ENCODE data around the gene IKBKE.

Gene IKBKE

DNA sequence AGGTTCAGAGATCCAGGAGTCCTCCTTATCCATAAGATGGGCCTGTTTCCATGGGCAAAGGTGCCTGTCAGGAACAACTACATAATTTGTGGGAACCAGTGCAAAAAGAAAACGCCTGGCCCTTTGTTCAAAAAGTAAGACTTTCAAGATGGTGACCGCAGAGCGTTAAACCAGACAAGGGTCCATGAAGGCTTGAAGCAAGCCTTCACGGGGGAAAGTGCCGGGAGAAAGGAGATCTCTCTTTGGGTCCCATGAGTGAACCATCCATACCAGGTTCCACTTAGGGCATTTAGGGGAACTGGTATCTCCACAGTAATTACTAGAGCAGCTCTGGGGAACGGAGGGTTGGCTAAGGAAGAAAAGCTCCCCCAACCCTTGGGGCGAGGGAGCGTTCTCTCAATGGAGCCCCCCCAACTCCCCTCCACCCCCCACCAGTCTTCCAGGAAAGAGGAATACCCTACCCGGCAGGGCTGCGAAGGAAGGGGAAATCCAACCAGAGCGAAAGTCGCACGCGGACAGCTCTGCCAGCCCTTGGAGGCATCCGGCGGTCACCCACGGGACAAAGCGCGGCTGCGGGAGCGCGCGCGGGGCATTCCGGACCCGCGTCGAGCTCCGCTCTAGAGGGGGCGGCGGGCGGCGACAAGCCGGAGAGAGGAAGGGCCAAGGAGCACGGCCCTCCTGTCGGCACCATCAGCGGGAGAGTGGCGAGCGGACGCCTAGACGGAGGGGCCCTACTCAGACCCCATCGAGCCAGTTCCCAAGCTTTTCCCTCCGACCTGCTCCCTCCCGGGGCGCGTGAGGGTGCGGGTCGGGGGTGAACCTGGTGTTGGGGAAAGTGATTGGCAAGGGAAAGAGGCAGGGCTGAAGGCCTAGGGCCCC is 36.4 kb downstream of the IKBKE start:
- no peak for FAIRE-seq
- no peak for DNase-seq (ENCODE audit: insufficient read length, low spot score)
- TF ChIP-seq TAF1 (IDR thresholded peaks at IDR 0.05; ENCODE audit: low read depth, low read length) (no peak), POLR2AphosphoS5 (IDR thresholded peaks at IDR 0.05; ENCODE audit: low read depth, low read length) (no peak), SPI1 (IDR thresholded peaks at IDR 0.05; ENCODE audit: low read depth, low read length) (no peak), PAX5 (IDR thresholded peaks at IDR 0.05; ENCODE audit: insufficient read depth, low read length, severe bottlenecking) (no peak), POU2F2 (IDR thresholded peaks at IDR 0.05; ENCODE audit: low read depth, low read length) (no peak), POLR2A (IDR thresholded peaks at IDR 0.05; ENCODE audit: low read depth, low read length) (no peak)

DNA sequence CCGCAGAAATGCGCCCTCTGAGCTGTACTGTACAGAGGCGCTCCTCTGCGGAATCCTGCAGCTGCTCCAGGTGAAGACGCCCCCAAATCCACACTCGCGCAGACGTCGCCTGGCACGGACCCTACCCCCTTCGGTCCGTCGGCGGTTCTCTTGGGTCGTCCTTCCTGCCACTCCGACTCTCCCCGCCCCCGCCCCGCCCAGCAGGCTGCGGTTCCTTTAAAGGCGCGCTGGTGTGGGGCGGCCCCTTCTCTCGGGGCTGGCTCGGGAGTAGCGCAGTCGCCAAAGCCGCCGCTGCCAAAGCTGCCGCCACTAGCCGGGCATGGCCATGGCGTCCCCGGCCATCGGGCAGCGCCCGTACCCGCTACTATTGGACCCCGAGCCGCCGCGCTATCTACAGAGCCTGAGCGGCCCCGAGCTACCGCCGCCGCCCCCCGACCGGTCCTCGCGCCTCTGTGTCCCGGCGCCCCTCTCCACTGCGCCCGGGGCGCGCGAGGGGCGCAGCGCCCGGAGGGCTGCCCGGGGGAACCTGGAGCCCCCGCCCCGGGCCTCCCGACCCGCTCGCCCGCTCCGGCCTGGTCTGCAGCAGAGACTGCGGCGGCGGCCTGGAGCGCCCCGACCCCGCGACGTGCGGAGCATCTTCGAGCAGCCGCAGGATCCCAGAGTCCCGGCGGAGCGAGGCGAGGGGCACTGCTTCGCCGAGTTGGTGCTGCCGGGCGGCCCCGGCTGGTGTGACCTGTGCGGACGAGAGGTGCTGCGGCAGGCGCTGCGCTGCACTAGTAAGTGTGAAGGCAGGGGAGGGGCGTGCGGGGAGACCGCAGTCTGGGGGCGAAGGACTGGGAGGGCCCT is 37.2 kb downstream of the IKBKE start, which contains the start of gene RASSF5:
TSS of gene RASSF5 (plus strand) at position 248 of the 846 bp plus-strand sequence. CDS start at position 320, 72 bp downstream.
- DNase-seq (ENCODE audit: insufficient read length, low spot score) (peak; percentile 84), FAIRE-seq (no peak)
- TF ChIP-seq POLR2A (IDR thresholded peaks at IDR 0.05; ENCODE audit: low read depth, low read length) (no peak), TAF1 (IDR thresholded peaks at IDR 0.05; ENCODE audit: low read depth, low read length) (no peak), PAX5 (IDR thresholded peaks at IDR 0.05; ENCODE audit: insufficient read depth, low read length, severe bottlenecking) (no peak), SPI1 (IDR thresholded peaks at IDR 0.05; ENCODE audit: low read depth, low read length) (no peak)

DNA sequence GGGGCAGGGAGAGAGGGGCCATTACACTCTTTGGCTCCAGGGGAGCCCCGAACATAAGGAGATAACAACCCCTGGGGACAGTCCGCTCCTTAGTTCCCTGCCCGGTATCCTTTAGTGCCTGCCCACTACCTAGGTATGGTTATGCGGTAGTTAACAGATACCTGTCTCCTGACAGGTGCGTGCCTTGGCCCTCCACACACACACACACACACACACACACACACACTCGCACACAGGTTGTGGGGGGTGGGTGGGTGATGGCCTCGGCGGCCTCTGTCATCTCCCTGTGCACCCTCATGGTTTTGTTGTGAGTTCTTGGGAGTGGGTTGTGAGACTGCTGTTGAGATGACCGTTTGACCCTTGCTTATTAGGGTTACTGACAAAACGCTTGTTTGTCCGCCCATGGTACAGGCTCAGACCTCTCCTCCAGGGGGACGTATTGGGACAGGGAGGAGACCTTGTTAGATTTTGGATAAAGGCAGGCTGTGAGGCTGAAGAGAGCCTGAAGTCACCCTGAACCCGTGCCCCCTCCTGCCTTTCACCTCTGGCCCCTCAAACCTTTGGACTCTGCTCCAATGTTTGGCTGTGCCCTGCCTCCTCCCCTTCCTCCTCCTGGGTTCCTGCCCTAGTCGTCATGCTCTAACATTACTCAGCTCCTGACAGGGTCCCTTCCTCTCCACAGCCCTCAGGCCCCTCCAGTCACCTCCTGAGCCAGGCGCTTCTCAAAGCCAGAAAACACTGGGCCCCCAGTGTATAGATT is 38.0 kb downstream of the IKBKE start:
- FAIRE-seq (no peak), DNase-seq (ENCODE audit: insufficient read length, low spot score) (no peak)

DNA sequence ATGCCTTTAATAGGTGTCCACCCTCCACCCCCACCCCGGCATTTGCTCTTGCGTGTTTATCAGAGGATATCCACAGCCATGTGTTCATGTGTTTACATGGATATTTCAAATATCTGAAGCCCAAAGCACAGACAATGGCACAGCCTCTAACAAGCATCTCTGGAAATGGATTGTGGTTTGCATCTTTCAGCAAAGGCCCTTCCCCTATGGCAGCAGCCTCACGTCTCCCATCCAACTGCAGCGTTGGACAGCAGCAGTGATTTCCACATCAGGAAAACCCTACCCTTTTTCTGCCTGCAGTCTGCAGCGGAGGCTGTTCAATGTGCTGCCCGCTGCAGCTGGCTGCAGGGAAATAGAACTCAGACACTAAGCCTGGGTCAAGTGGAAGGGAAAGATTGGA is 38.7 kb downstream of the IKBKE start:
- no peak for TF ChIP-seq POLR2A (IDR thresholded peaks at IDR 0.05; ENCODE audit: low read depth, low read length)

More for the DNA sequence above, 38.0 kb downstream of the IKBKE start:
- TF ChIP-seq TAF1 (IDR thresholded peaks at IDR 0.05; ENCODE audit: low read depth, low read length) (no peak), POU2F2 (IDR thresholded peaks at IDR 0.05; ENCODE audit: low read depth, low read length) (no peak), SPI1 (IDR thresholded peaks at IDR 0.05; ENCODE audit: low read depth, low read length) (no peak), POLR2A (IDR thresholded peaks at IDR 0.05; ENCODE audit: low read depth, low read length) (no peak), POLR2AphosphoS5 (IDR thresholded peaks at IDR 0.05; ENCODE audit: low read depth, low read length) (no peak), PAX5 (IDR thresholded peaks at IDR 0.05; ENCODE audit: insufficient read depth, low read length, severe bottlenecking) (no peak)

DNA sequence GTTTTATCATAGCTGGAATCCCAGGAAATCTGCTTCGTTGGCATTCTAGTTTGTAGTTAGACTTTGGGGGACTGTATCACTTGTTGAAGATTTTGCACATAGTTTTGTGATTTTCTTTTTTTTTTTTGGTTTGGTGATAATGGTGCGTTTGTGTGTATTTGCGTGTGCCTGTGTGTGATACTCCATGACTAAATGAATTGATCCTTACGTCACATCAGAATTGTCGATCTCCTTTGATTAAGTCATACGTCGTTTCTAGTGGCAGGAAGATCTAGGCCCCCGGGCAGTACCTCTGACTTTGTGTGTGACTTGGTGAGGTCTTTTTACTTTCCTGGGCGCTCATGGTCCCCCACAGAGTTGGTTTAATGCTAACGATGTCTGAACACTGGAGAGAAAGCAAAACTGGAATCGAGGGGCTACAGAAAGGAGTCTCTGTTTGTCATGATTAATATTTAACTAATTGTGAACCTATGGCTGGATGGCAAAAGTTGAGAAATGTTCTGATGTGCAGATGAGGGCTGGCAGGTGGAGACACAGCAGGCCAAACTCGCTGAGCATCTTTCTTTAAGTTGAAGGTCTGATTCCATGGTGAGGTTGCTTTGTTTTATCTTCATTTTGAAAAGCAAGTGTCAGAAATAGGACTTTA is 39.5 kb downstream of the IKBKE start:
- FAIRE-seq (no peak), DNase-seq (ENCODE audit: insufficient read length, low spot score) (no peak)
- no peak for TF ChIP-seq TAF1 (IDR thresholded peaks at IDR 0.05; ENCODE audit: low read depth, low read length)
- TF ChIP-seq POU2F2 (IDR thresholded peaks at IDR 0.05; ENCODE audit: low read depth, low read length) = no peak

More for the DNA sequence above, 38.7 kb downstream of the IKBKE start:
- FAIRE-seq (no peak), DNase-seq (ENCODE audit: insufficient read length, low spot score) (no peak)

DNA sequence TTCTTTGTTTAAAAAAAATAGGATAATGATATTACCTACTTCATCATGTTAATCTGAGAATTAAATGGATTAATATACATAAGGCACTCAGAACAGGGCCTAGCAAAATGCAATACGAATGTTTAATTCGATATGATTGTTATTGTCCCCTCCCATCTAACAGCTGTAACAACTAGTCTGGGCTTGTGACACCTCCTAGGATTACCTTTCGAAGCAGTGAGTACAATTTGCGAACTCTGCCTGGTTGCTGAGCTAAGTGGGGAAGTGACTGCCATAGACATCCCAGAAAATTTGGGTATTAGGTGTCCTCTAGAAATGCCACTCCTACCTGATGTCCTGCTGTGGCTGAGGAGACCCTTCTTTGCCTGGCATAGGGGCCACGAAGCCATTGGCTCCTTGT is 40.1 kb downstream of the IKBKE start:
- FAIRE-seq (no peak), DNase-seq (ENCODE audit: insufficient read length, low spot score) (no peak)
- TF ChIP-seq SPI1 (IDR thresholded peaks at IDR 0.05; ENCODE audit: low read depth, low read length) (no peak), POLR2A (IDR thresholded peaks at IDR 0.05; ENCODE audit: low read depth, low read length) (no peak), TAF1 (IDR thresholded peaks at IDR 0.05; ENCODE audit: low read depth, low read length) (no peak), PAX5 (IDR thresholded peaks at IDR 0.05; ENCODE audit: insufficient read depth, low read length, severe bottlenecking) (no peak), POU2F2 (IDR thresholded peaks at IDR 0.05; ENCODE audit: low read depth, low read length) (no peak), POLR2AphosphoS5 (IDR thresholded peaks at IDR 0.05; ENCODE audit: low read depth, low read length) (no peak)

DNA sequence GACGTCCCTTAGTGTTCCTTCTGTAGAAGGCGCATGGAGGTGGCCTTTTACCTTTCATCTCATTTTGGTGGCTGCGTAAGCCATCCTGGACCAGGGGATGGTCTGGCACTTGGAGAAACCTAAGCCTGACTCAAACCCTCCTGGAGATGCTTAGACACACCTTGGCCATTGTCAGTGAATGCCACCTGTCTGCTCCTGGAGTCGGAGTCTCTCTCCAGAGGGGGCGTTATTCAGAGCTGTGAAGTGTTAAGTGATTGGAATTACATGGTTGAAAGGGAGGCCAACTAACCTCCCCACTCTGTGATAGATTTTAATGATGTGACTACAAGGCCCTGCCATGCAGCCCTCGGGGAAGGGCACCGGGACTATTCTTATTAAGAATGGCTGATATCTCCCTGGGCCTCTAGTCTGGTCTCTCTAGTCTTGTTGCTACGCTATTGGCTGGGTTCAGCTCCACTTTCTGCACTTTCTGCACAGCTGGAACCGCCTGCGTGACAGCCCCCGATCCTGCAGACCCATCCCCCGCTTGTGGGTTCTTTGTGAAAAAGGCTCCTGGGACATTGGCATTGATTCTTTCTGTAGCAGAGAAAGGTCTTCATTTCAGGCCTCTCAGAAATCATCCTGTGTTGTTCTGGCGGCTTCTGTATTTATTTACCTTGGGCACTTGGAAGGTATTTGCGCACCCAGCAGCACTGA is 41.2 kb downstream of the IKBKE start:
- FAIRE-seq = no peak
- TF ChIP-seq PAX5 (IDR thresholded peaks at IDR 0.05; ENCODE audit: insufficient read depth, low read length, severe bottlenecking) = no peak
- TF ChIP-seq SPI1 (IDR thresholded peaks at IDR 0.05; ENCODE audit: low read depth, low read length) = no peak
- DNase-seq (ENCODE audit: insufficient read length, low spot score) = no peak

DNA sequence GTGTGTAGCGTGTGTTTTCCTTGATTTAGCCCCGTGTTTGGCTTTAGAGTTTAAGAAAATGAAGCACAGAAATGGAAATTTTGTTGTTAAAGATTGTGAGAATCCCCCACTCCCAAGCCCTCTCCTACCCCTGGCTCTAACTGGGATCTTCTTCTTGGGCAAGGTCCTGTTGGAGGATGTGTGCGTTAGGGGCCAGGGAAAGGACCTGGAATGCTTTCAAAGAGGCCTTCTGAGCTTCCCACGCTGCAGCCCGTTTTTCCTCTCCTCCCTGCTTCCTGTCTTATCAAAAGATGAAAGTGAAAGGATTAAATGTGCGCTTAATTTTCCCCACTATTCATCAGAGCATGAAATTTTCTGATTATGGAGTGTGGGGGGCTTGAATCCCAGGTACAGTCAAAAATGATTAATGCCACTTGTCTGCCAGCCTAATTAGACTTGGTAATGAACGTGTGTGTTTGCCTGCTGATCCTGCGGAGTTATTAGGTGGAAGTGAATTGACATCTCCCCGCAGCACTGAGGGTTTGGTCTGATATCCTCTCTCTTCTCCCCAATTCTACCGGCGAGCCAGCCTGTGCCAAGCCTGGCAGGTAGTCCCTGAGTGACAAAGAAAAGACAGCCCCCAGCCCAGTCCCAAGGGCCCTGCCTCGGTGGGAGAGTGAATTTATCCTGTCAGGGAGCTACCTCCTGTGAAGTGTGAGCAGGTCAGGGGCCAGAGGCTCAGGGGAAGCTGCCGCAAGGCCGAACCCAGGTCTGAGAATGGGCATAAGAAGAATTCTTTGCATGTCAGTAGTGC is 42.0 kb downstream of the IKBKE start:
- DNase-seq (ENCODE audit: insufficient read length, low spot score) (no peak), FAIRE-seq (no peak)
- no peak for TF ChIP-seq TAF1 (IDR thresholded peaks at IDR 0.05; ENCODE audit: low read depth, low read length)
- no peak for TF ChIP-seq PAX5 (IDR thresholded peaks at IDR 0.05; ENCODE audit: insufficient read depth, low read length, severe bottlenecking)
